Measurements from ENCODE around the gene PCDH8.

PCDH8 gene

GRCh38 chr13:52838433-52839107 is 9.9 kb downstream of the PCDH8 start:
- in situ Hi-C loops (cut with HindIII; ENCODE audit: low sequenced_read_pairs): no loop called here
- H3K4me3 ChIP-seq (ENCODE audit: low read depth, low read length): no peak overlapping the region
- no peak for DNase-seq (ENCODE audit: low read depth)
- TF ChIP-seq CTCF (IDR thresholded peaks at IDR 0.05; ENCODE audit: low read depth, low read length, missing control alignments): no peak

GRCh38 chr13:52837850-52838249 is 10.6 kb downstream of the PCDH8 start:
- DNase-seq (ENCODE audit: low read depth): no peak
- no peak for TF ChIP-seq CTCF (IDR thresholded peaks at IDR 0.05; ENCODE audit: low read depth, low read length, missing control alignments)
- H3K4me3 ChIP-seq (ENCODE audit: low read depth, low read length): no peak overlapping the region
- in situ Hi-C loops (cut with HindIII; ENCODE audit: low sequenced_read_pairs): no loop called here

- TF ChIP-seq CTCF (IDR thresholded peaks at IDR 0.05; ENCODE audit: low read depth, low read length, missing control alignments): no peak
- H3K4me3 ChIP-seq (ENCODE audit: low read depth, low read length): no peak overlapping the region
- in situ Hi-C loops (cut with HindIII; ENCODE audit: low sequenced_read_pairs): no loop called here
- DNase-seq (ENCODE audit: low read depth): no peak
Observed at GRCh38 chr13:52835071-52835839, 13.2 kb downstream of the PCDH8 start.

GRCh38 chr13:52833296-52833875 is 15.1 kb downstream of the PCDH8 start:
- DNase-seq (ENCODE audit: low read depth): no peak
- in situ Hi-C loops (cut with HindIII; ENCODE audit: low sequenced_read_pairs): no loop called here
- no peak overlapping the region for H3K4me3 ChIP-seq (ENCODE audit: low read depth, low read length)
- TF ChIP-seq CTCF (IDR thresholded peaks at IDR 0.05; ENCODE audit: low read depth, low read length, missing control alignments): no peak

- no peak for DNase-seq (ENCODE audit: low read depth)
- no peak for TF ChIP-seq CTCF (IDR thresholded peaks at IDR 0.05; ENCODE audit: low read depth, low read length, missing control alignments)
- in situ Hi-C loops (cut with HindIII; ENCODE audit: low sequenced_read_pairs): no loop called here
- no peak overlapping the region for H3K4me3 ChIP-seq (ENCODE audit: low read depth, low read length)
Observed at GRCh38 chr13:52832313-52832712, 16.1 kb downstream of the PCDH8 start.

GRCh38 chr13:52830946-52831345 is 17.5 kb downstream of the PCDH8 start:
- no peak for TF ChIP-seq CTCF (IDR thresholded peaks at IDR 0.05; ENCODE audit: low read depth, low read length, missing control alignments)
- no peak overlapping the region for H3K4me3 ChIP-seq (ENCODE audit: low read depth, low read length)
- DNase-seq (ENCODE audit: low read depth): no peak
- in situ Hi-C loops (cut with HindIII; ENCODE audit: low sequenced_read_pairs): no loop called here

Data from astrocyte of the cerebellum (primary cell).